Fibroblast of mammary gland (primary cell): ENCODE data around the gene LTBP1.
"Not testable (repeated sequence)": the region's sequence is repeated elsewhere in the genome, so short reads cannot be mapped to it uniquely, and the experiment has no call there.

Experiments
- DNase-seq: peaks from one replicate; pipeline ENCODE4 v3.0.0-alpha.2; 2010; ENCODE audit warnings: low read depth
- H3K4me3 ChIP-seq: 2 replicates; pipeline ENCODE4 v1.5.1; 2011; ENCODE audit warnings: low read depth, mild to moderate bottlenecking, low read length, moderate library complexity; ENCODE audit not compliant: control insufficient read depth
- TF ChIP-seq, protein P1 (sequence below): conservative IDR thresholded peaks from 2 replicates; pipeline ENCODE4 v1.5.1; 2011; ENCODE audit warnings: low read depth, low read length, inconsistent platforms; ENCODE audit not compliant: control insufficient read depth, insufficient read depth

The LTBP1 gene

DNA sequence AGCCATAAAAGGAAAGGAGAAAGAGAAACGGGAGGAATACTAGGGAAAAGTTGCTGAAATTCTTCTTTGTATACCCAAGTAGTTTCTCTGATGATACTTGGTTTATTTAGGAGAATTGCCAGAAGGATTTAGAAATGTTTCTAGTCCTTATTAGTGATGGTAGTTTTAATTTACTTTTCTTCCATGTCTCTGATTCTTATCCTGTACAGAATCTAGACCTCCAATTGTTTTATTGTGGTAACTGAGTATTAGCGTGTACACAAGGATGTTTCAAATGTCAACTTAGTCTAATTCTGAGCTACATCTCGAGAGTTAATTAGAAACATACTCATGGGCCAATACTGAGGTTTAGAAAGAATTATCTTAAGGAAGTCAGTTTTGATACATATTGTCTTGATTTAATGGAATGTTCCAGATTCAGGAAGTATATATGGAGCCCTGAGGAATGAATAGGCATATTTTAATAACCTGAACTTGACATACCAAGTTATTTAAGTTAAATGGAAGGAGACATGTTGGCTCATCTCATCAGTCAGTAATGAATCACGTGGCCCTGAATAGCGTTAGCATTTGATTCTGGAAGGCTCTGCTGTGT lies 219.6 kb downstream of the LTBP1 start:
- H3K4me3 ChIP-seq, result no peak overlapping the region
- TF ChIP-seq, protein P1, sequence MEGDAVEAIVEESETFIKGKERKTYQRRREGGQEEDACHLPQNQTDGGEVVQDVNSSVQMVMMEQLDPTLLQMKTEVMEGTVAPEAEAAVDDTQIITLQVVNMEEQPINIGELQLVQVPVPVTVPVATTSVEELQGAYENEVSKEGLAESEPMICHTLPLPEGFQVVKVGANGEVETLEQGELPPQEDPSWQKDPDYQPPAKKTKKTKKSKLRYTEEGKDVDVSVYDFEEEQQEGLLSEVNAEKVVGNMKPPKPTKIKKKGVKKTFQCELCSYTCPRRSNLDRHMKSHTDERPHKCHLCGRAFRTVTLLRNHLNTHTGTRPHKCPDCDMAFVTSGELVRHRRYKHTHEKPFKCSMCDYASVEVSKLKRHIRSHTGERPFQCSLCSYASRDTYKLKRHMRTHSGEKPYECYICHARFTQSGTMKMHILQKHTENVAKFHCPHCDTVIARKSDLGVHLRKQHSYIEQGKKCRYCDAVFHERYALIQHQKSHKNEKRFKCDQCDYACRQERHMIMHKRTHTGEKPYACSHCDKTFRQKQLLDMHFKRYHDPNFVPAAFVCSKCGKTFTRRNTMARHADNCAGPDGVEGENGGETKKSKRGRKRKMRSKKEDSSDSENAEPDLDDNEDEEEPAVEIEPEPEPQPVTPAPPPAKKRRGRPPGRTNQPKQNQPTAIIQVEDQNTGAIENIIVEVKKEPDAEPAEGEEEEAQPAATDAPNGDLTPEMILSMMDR, result no peak
- DNase-seq, result peak; percentile 70

DNA sequence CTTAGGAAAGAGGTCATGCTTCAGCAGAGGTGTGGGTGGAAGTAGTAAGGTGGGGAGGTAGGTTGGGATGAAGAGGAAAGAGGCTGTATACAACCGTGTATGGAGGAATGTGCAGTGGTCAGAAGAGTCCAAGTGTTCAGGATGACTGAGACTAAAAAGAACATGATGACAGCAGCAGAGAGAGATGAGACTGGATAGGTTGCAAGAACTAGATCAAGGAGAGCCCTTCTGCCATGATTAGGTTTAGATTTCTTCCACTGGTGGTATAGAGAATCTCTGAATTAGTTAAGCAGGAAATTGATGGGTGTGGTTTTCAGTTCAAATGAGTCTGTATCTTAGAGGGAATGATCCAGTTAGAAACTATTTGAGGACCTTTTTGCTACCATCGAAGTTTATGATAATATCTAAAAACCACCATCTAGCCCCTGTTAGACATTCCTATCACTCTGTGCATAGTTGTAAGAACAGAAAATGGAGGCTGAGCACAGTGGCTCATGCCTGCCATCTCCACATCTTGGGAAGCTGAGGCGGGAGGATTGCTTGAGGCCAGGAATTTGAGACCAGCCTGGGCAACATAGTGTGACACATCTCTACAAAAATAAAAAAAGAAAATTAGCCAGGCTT lies 221.0 kb downstream of the LTBP1 start:
- no peak overlapping the region for H3K4me3 ChIP-seq
- peak; percentile 26 for DNase-seq
- TF ChIP-seq, protein P1, result no peak

DNA sequence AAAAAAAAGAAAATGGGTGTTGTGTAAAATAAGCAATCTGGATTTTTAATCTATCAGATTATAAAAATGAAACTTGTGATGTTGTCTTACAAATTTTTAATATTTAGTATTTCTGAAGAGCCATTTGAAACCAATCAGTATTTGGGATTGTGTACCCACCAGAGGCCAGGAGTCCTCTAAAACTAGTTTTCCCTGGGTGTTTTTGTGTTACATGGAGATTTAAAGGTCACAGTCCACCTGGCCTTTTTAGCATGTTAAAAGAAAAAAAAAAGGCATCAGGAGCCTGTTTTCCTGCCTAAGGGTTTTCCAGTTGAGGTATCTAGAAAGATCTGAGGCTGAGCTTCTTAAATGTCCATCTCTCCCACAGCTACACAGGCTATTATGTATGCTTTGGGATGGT lies 221.7 kb downstream of the LTBP1 start:
- DNase-seq, result no peak
- no peak overlapping the region for H3K4me3 ChIP-seq
- TF ChIP-seq, protein P1, result no peak

DNA sequence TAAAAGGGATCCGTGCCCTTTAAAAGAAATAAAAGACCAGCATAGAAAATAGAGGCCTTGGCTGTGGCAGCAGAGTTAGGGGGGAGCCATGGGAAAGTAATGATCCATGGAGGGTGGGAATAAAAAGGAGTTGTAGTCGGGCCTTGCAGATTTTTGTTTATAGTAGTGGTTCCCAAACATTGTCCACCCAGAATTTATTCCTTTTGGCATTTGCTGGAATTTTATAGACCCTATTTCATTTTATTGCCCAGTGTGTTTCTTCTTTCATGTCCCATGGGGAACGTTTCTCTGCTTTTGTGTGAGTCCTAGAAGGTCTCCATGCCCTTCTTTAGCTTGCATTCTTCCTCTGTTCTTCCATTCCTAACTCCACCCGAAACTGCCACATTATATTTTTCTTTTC lies 222.2 kb downstream of the LTBP1 start:
- TF ChIP-seq, protein P1, result no peak
- no peak for DNase-seq
- H3K4me3 ChIP-seq, result no peak overlapping the region

DNA sequence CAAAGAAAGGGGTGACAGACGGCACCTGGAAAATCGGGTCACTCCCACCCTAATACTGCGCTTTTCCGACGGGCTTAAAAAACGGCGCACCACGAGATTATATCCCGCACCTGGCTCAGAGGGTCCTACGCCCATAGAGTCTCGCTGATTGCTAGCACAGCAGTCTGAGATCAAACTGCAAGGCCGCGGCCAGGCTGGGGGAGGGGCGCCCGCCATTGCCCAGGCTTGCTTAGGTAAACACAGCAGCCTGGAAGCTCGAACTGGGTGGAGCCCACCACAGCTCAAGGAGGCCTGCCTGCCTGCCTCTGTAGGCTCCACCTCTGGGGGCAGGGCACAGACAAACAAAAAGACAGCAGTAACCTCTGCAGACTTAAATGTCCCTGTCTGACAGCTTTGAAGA lies 223.5 kb downstream of the LTBP1 start:
- DNase-seq, H3K4me3 ChIP-seq: not testable (repeated sequence)

DNA sequence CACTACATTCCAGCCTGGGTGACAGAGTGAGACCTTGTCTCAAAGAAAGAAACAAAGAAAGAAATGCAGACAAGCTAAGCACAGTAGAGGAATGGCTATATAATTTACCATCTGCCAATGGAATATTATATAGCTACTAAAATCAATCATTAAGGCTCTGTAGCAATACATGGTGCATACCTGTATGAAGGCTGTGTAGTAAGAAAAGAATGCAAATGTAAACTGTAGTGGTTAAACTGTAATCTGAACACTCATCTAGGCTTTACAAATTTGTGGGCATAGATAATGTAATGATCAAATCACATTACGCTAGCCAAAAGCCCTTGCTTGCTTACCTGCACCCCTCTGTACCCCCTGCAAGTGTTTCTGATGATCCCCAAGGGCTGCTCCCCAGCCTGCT lies 230.9 kb downstream of the LTBP1 start:
- TF ChIP-seq, protein P1, result no peak
- no peak for DNase-seq
- H3K4me3 ChIP-seq, result no peak overlapping the region

DNA sequence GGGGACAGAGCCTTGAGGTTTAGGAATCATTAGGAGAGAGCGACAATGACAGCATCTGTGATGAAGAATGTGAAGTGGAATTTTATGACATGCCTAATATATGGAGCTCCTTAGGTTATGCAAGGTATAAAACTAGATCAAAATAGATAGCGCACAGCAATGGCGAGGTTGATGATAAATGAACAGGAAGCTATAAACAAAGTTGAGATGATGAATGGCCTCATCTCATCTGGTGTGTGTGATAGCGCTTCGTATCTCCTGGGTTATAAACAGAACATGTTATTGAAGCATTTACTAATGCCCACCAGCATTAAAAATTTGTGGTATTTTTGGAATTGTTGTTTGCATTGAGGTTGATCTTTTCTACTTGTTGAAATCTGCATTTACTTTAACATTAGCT lies 231.5 kb downstream of the LTBP1 start:
- DNase-seq, result no peak
- TF ChIP-seq, protein P1, result no peak
- no peak overlapping the region for H3K4me3 ChIP-seq
